GM18907 (cell line): ENCODE data around the gene IL36B.

Experiments used
- ATAC-seq: cut with Tn5 transposase; IDR thresholded peaks from one replicate; pipeline ENCODE4 v1.9.1; 2021; ENCODE audit warnings: mild to moderate bottlenecking, moderate library complexity; ENCODE audit not compliant: unreplicated experiment

Gene IL36B

DNA sequence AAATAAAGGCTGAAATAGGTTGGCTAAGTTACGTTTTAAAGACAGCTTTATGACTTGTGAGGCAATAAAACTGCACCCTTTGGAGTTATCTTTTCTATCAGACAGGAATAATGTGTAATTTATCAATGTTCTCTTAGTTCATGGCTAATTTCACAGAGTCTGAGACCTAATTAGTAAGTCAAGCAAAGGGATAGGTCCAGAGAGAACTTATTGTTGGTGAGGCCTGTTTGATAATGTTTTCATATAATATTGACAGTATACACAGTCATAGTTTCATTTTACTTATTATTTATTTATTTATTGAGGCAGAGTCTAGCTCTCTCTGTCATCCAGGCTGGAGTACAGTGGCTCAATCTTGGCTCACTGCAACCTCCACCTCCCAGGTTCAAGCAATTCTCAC, 4.5 kb upstream of the IL36B start:
- ATAC-seq: no peak

DNA sequence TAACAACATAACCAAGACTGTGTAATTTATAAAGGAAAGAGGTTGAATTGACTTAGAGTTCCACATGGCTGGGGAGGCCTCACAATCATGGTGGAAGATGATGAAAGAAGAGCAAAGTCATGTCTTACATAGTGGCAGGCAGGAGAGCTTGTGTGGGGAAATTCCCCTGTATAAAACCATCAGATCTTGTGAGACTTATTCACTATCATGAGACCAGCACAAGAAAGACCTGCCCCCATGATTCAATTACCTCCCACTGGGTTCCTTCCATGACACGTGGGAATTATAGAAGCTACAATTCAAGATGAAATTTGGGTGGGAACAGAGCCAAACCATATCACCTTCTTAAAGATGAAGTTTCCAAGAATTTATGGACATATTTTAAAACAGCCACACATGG, 3.9 kb upstream of the IL36B start:
- no peak for ATAC-seq

DNA sequence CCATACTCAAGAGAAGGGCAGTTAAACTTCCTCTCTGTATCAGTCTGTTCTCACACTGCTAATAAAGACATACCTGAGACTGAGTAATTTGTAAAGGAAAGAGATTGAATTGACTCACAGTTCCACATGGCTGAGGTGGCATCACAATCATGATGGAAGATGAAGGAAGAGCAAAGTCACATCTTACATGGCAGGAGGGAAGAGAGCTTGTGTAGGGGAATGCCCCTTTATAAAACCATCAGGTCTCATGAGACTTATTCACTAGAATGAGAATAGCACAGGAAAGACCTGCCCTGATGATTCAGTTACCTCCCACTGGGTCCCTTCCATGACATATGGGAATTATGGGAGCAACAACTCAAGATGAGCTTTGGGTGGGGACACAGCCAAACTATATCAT, 1.4 kb upstream of the IL36B start:
- no peak for ATAC-seq

DNA sequence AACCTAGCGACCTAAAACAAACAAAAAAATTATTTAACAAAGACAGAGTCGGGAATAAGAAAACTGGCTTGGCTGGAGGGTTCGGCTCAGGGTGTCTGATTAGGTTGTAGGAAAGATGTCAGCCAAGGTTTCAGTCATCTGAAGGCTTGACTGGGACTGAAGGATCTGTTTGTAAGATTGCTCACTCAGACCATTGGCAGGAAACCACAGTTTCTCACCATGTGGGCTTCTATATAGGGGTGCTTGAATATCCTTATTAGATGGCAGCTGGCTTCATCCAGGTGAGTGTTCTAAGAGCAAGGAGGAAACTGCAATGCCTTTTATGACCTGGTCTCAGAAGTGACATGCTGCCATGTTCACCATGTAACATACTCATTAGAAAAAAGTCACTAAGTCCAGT, 999 bp upstream of the IL36B start:
- ATAC-seq: no peak

DNA sequence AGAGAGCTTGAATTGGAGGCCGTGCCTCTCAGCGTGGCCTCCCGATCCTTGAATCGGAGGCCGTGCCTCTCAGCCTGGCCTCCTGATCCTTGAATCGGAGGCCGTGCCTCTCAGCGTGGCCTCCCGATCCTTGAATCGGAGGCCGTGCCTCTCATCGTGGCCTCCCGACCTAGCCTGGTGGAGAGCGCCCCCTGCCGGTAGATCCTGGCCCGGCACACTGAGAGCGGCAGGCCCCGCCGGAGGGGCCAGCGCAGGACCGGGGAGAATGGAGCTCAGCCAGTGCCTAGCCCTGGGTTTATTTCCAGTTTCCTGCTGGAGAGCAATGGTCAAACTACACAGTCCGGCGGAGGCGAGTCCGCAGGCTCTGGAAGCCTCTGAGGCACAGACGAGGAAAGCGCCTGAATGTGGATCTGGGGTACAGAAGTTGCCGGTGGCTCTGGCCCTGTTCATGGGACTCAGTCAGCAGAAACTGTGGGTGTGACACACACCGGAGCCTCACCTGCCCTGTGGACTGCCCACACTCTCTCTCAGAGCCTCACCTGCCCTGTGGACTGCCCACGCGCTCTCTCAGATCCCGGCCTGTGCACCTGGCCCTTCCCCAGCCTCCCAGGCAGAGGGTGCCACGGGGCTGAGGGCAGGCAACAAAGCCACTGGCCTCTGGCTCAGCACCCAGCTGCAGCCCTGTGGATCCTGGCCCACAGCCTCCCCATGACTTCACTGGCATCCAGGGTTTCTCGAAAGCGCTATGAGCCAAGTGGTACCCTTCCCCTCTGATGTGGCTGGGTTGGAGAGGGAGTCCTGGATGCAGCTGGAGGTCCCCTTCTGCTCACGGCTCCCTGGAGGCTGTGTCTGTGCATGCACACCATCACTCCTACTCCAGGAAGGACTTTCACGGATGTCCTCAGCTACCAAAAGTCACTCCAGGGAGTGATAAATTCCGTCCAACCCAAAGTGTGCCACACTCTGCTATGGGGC, 1.5 kb downstream of the IL36B start:
- ATAC-seq: no peak

DNA sequence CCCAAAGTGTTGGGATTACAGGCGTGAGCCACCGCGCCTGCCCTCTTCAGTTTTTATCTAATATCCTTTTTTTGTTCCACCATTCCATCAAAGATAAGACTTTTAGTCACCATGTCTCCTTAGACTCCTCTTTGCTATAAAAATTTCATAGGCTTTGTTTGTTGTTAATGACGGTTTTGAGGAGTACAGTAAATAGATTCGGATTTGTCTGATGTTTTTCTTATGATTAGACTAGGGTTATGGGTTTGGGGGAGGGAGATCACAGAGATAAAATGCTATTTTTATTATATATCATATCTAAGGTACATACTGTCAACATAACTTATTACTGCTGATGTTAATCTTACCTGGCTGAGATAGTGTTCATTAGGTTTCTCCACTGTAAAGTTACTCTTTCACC, 6.2 kb downstream of the IL36B start:
- ATAC-seq: no peak

DNA sequence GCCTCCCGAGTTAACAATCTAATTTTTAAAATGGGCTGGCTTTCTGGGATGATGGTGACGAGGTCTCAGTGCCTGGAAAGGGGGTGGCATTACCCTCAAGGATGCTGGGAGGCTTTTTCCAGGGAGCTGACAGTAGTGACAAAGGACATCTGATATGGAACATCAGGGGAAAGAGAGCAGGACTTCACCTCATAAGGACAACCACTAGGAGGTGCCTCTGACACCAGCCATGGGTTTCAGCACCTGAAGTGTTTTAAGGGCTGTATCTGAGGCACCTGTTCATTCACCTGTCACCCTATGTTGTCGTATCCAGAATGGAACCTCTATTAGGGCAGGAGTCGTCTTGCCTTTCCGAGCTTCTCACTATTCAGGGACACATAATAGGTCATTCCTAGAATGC, 10.8 kb downstream of the IL36B start:
- ATAC-seq: no peak

DNA sequence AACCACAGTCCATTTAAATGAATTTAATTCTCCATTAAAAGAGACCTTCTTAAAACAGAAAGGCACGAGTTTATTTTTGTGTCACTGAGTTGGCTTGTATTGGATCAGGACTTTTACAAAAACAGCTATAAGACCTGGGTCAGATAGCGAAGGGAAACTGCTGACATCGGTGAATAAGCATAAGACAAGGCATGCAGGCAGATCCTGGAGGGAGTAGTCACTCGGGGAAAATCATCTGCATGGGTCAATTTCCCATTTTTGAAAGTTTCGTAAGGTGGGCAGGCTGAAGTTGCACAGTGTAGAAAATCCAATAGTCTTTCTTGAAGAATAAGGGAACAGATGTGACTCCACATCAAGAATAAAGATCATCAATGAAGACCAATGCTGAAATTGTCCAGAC, 12.9 kb downstream of the IL36B start:
- no peak for ATAC-seq

DNA sequence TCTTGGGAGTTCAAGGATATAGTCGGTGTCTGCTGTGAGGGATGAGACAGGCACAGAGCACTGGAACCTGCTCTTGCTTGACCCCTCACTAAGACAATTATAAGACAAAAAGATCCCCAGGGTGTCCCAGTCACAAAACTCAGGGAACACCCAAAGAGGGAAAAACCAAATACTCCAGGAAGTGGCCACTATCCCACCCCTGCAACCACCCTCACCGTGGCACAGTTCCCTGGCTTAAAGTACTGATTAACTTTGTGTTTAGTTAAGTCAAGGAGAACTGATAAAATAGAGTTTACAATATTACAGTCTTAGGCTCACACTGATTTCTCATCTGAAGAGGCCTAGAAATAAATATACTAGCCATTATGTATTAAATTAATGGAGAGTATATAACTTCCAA, 13.5 kb downstream of the IL36B start:
- ATAC-seq: no peak

DNA sequence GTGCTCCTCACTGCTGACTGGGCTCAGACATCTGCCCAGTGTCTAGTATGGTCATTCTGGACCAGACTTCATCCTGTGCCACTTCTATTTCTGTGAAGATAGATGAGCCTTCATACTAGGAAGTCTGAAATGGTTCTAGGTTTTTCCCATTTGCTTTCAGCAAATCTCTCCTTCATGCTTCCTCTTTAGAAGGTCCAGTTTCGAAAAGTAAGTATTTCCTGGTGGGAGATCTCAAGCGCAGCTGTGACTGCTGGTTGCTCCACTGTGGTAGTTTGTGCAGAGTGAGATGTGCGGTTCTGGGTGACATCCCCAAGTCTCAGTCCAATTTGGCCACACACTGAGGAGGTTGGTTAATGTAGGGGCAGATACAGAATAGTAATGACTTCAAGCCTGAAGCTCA, 14.4 kb downstream of the IL36B start:
- no peak for ATAC-seq

DNA sequence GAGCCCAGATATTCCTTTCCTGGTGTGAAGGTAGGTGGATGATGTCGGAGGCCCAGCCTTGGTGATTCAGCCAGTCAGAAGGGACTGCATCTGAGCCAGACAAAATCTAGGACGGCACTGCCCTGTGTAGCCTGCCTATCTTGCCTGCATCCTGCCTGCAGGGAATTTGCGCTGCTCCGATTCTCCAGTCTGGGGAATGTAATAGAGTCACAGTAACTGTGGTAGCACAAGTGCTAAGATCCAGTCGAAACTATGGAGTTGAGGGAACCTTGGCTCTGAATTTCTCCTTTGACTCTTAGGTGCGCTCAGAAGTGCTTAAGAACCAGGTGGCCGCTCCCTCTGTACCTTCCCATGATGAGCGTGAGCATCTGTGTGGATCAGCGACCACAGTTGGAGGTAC, 15.9 kb downstream of the IL36B start:
- ATAC-seq: no peak

DNA sequence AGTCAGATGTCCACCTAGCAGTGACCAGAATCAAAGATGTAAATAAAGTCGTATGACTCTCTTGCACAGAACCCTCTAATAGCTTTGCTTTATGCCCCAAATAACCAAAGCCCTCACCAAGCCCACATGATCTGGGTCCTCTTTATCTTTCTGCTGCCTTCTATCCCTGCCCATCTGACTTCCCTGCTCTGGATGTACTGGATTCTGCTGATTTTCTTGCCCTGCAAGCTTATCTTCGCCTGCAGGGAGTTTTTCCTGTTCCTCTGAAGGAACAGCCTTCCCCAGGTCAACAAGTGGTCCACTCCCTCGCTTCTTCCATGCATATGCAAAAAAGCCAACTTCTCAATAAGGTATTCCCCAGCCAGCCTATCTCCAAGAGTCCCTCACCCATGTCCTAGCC, 18.7 kb downstream of the IL36B start:
- ATAC-seq: no peak

DNA sequence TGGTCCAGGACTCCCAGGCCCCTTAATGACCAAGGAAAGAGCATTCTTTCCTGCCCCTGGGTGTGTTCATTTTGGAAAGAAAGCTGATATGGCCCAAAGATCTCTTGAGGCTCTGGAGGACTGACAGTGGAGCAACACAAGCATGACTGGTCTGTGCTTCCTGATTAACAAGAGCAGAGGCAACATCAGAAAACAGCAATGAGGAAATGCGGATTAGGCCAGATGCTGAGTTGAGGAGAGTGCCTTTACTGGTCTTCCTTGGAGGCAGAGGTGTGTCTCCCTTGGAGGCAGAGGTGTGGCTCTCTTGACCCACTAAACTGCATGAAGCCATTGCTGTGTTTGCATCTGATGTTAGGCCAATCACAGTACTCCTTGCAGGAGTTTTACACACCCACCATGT, 19.9 kb downstream of the IL36B start:
- no peak for ATAC-seq

DNA sequence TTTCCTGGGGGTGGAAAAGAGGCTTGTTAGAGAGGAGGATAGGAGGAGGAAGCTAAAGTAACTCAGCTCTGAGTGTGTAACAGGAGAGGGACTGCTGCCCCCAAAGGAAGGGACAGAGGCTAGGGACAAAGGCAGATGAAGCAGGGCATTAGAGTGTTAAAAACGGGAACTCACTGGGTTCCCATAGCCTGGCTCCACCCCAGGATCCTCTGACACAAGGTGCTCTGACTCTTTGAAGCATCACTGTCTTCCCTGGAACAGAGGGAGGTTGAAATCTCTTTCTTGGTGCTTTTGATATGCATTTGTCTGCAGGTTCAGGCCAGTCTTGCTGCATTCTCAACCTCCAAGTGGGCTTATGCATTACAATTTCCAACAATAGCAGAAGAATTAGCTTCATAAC, 24.6 kb downstream of the IL36B start:
- no peak for ATAC-seq

DNA sequence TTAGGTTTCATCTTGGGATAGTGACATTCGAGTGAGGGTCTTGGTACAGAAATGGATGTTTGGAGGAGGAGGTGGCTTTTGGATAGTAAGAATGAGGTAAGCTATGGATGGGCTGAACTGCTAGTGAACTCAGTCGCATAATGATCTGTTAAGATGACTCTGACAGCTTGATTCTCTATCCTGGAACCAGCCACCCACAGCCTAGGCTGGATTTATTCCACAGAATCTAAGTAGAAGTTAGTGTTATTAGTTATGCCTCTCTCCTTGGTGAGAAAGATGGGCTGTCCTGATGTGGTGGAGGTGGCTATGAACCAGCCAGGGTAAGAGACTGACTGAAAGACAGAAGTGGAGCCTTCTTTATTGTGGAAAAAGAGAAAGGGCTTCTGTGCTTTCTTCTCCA, 25.0 kb downstream of the IL36B start:
- ATAC-seq: no peak

DNA sequence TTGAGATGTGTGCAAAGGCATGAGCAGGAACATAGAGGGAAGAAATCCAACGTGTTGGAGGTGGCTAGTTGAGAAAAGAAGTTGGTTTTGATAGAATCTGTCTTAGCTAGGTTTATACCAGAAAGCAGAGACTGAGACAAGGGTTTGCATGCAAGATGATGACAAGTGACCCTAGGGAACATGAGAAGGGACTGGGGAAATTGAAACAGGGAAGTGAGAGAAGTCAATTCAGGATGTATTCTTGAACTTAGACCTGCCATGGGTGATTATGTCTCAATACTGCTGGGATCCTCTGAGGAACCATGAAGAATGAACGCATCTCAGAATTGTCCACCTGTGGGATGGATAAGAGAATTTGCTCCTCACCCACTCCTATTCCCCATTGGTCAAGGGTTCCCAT, 26.9 kb downstream of the IL36B start:
- ATAC-seq: no peak

DNA sequence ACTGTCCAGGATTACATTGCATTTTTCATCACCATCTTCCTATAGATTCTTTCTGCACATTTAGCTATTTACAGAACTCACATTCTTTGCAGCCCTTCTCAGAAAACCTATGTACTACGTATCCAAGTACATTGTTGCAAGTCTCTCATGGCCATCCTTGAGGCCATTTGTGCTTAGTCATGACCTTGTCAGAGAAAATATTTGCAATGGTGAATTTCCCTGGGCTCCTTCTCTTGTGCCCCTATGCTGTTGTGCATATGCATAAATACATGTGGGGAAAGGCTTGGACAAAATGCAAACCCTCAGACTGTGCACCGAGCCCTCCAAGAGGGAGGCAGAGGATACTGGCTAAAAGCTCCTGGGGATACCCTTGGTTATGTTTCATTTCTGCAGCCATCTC, 27.9 kb downstream of the IL36B start:
- no peak for ATAC-seq

DNA sequence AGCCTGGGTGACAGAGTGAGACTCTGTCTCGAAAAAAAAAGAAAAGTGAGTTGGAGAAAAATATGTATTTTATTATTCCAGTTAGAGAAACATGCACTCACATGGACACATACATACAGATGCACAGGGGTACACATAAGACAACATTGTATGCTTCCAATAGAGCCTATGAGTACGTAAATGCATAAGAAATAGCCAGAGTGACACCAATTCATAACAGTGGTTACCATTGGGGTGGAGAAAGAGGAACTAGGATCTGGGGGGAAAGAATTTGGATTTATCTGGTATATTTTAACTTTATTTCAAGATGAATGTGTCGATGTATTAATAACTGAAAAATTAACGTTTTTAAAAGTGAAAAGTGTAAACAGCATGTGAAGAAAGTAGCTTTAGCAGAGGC, 31.4 kb downstream of the IL36B start:
- no peak for ATAC-seq

DNA sequence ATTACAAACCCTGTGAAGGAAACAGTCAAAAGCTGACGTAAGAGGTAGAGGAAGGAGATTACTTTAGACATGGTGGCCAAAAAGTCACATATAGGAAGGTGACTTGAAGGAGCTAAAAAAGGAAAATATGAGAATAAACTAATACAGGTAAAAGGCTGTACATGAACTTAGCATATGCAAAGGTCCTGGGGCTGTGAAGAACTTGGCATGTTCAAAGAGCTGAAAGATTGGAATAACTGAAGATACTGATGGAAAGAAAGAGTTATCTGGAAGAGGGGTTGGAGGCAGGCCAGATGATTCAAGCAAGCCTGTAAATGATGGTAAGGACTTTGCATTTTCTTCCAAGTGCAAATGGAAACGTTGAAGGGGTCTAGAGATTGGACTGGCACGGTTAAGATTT, 34.2 kb downstream of the IL36B start:
- no peak for ATAC-seq

DNA sequence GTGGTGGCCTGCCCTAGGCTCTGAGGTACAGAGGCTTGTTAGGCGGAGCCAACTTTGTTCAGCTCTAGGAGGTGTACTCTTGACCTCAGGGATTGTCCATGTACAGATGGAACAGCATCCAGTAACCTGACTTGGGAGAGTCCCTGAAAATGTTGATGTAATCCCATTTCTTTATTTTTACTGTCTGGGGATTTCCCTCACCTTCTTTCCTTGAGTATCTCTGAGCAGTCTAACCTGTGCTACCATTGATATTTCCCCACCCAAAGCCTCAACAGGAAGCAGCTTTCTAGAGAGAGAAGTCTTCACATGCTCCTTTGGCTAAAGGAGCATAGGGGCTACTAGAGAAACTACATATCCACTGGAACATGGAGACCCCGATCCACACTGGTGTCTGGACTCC, 37.0 kb downstream of the IL36B start:
- ATAC-seq: no peak

DNA sequence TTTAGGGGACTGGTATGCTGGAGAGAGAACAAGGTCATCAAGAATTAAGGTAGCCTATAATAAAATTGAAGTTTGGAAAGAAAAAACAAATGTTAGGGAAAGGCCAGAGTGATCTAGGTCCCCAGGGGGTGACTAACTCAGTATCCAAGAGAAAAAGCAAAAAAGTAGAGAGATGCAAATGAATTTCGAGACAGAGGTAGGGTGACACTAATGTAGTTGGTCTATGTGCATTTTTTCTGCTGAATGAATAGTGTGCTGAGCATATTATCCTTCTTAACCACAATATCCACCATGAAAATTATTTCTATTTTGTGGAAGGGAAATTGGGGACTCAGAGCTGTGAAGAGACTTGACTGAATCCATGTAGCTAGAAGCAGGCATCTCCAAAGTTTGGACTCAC, 37.6 kb downstream of the IL36B start:
- ATAC-seq: no peak

DNA sequence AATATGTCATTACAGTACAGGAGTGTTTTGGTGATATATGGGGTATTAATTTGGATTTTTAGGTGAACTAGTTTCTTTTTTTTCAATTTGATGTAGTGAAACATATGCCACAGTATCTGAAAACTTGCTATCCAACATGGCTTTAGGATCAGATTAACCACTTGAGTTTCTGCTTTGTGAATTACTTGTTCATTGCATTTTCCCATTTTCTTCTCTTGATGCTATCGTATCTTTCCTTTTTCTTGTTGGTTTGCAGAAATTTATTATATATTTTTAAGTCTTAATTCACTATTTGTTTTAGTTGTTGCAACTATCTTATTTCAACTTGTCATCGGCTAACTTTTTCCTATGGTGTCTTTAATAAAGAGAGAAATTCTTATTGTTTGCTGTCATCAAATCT, 38.6 kb downstream of the IL36B start:
- ATAC-seq: no peak

DNA sequence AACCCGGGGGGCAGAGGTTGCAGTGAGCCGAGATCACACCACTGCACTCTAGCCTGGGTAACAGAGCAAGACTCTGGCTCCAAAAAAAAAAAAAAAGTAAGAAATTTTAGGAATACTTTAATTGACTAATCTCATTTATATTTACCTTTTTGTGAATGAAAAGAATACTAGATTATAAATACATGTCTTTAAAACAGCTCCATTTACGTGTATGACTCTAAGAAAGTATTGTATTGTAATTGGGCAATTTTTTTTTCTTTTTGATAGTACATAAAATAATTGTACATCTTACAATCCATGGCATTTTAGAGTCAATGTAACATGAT, 39.4 kb downstream of the IL36B start:
- no peak for ATAC-seq
